IMR-90 (cell line): Measurements from ENCODE around the gene IFNE. TPM values are rescaled to one million over a fixed set of nuclear protein-coding genes. Genes with fewer than 3 reads are reported as not detected.

Experiments
- ATAC-seq: fragments of 200-7000 bp; cut with Tn5 transposase; 2 replicates; pipeline ENCODE4 v1.9.1; 2020; ENCODE audit warnings: low read depth, mild to moderate bottlenecking, moderate library complexity
- BruUV-seq: library from RNA; stranded (reverse); fragments of 400-500 nt; replicated peaks from 2 replicates; lab custom pipeline; 2021; lab: Mats Ljungman, UMichigan
- CTCF ChIA-PET: fragments of 300-600 bp; formaldehyde crosslinking; extraction: SDS; loops from one replicate; lab custom pipeline; 2021; ENCODE audit warnings: antibody characterized with exemption; lab: Yijun Ruan, JAX
- POLR2A ChIA-PET: fragments of 300-600 bp; sonication (Branson Sonifier 250); formaldehyde crosslinking; loops from one replicate; lab custom pipeline; 2022; ENCODE audit warnings: antibody characterized with exemption; ENCODE audit not compliant: unreplicated experiment; lab: Charles Lee
- DNase-seq: peaks from one replicate; pipeline ENCODE4 v3.0.0; 2013
- H2AFZ ChIP-seq: replicated peaks from 2 replicates; pipeline ENCODE3; 2013; ENCODE audit warnings: low read length, mild to moderate bottlenecking; ENCODE audit not compliant: poor library complexity
- H2AK5ac ChIP-seq: 2 replicates; pipeline ENCODE4 v1.6.1; 2013; ENCODE audit warnings: low read depth, low read length, inconsistent platforms
- H2AK9ac ChIP-seq: replicated peaks from 2 replicates; pipeline ENCODE3; 2013; ENCODE audit warnings: mild to moderate bottlenecking, low read depth, low read length, moderate library complexity; ENCODE audit not compliant: poor library complexity
- H2BK120ac ChIP-seq: 2 replicates; pipeline ENCODE4 v1.6.1; 2013; ENCODE audit warnings: low read depth, low read length, inconsistent platforms
- H2BK15ac ChIP-seq: 3 replicates; pipeline ENCODE4 v1.6.1; 2013; ENCODE audit warnings: low read depth, low read length, inconsistent platforms
- H2BK20ac ChIP-seq: 2 replicates; pipeline ENCODE4 v1.6.1; 2013; ENCODE audit warnings: low read depth, mild to moderate bottlenecking, inconsistent platforms, low read length, moderate library complexity
- H2BK5ac ChIP-seq: 2 replicates; pipeline ENCODE4 v1.6.1; 2013; ENCODE audit warnings: mild to moderate bottlenecking, low read depth, low read length, inconsistent platforms; ENCODE audit not compliant: poor library complexity, severe bottlenecking
- H3K14ac ChIP-seq: replicated peaks from 2 replicates; pipeline ENCODE4 v1.6.1; 2013; ENCODE audit warnings: low read depth, low read length, inconsistent platforms
- H3K18ac ChIP-seq: 2 replicates; pipeline ENCODE4 v1.6.1; 2013; ENCODE audit warnings: low read depth, low read length, control low read depth
- H3K23ac ChIP-seq: 2 replicates; pipeline ENCODE4 v1.6.1; 2013; ENCODE audit warnings: low read depth, low read length, inconsistent platforms
- H3K27ac ChIP-seq: 2 replicates; pipeline ENCODE4 v1.5.1; 2013; ENCODE audit warnings: mild to moderate bottlenecking, control low read depth, low read length; ENCODE audit not compliant: insufficient read depth
- H3K27me3 ChIP-seq: 2 replicates; pipeline ENCODE4 v1.6.1; 2013; ENCODE audit warnings: low read length; ENCODE audit not compliant: control insufficient read depth, insufficient read depth
- H3K36me3 ChIP-seq: 2 replicates; pipeline ENCODE4 v1.6.1; 2013; ENCODE audit warnings: low read length, mixed read lengths; ENCODE audit not compliant: control insufficient read depth, insufficient read depth
- H3K4ac ChIP-seq: 2 replicates; pipeline ENCODE4 v1.6.1; 2013; ENCODE audit warnings: low read depth, low read length, inconsistent platforms
- H3K4me1 ChIP-seq: 2 replicates; pipeline ENCODE4 v1.6.1; 2013; ENCODE audit warnings: low read length, mixed read lengths; ENCODE audit not compliant: control insufficient read depth, insufficient read depth
- H3K4me2 ChIP-seq: 2 replicates; pipeline ENCODE4 v1.6.1; 2013; ENCODE audit warnings: low read depth, mild to moderate bottlenecking, control low read depth, low read length, moderate library complexity
- H3K4me3 ChIP-seq: 2 replicates; pipeline ENCODE4 v1.5.1; 2013; ENCODE audit warnings: low read depth, mild to moderate bottlenecking, control low read depth, low read length, moderate library complexity; ENCODE audit not compliant: insufficient read depth
- H3K56ac ChIP-seq: 2 replicates; pipeline ENCODE4 v1.6.1; 2013; ENCODE audit warnings: low read length, inconsistent platforms; ENCODE audit not compliant: insufficient read depth; ENCODE audit errors: extremely low read depth
- H3K79me1 ChIP-seq, 2 experiments: 2 replicates each; pipeline ENCODE4 v1.6.1; 2013; ENCODE audit warnings: low read length in 2 of 2, inconsistent platforms in 1 of 2, low read depth in 1 of 2
- H3K9ac ChIP-seq: 2 replicates; pipeline ENCODE4 v1.6.1; 2013; ENCODE audit warnings: low read depth, low read length, control low read depth
- H3K9me1 ChIP-seq: 2 replicates; pipeline ENCODE4 v1.6.1; 2013; ENCODE audit warnings: low read length, inconsistent platforms; ENCODE audit not compliant: insufficient read depth
- H3K9me3 ChIP-seq: 2 replicates; pipeline ENCODE4 v1.6.1; 2013; ENCODE audit warnings: low read length; ENCODE audit not compliant: control insufficient read depth, insufficient read depth
- H4K20me1 ChIP-seq: 2 replicates; pipeline ENCODE4 v1.6.1; 2013; ENCODE audit warnings: low read length, inconsistent platforms; ENCODE audit not compliant: insufficient read depth
- H4K5ac ChIP-seq: 2 replicates; pipeline ENCODE4 v1.6.1; 2013; ENCODE audit warnings: mild to moderate bottlenecking, low read depth, low read length, control low read depth
- H4K8ac ChIP-seq, 2 experiments: 2 replicates each; pipeline ENCODE4 v1.6.1; 2013; ENCODE audit warnings: low read depth in 2 of 2, low read length in 2 of 2, control low read depth in 1 of 2, inconsistent platforms in 1 of 2
- H4K91ac ChIP-seq: 2 replicates; pipeline ENCODE4 v1.6.1; 2013; ENCODE audit warnings: low read depth, low read length, inconsistent platforms; ENCODE audit not compliant: insufficient read depth
- CEBPB ChIP-seq: IDR thresholded peaks from 2 replicates; pipeline ENCODE4 v1.6.1; 2012; ENCODE audit warnings: low read depth, low read length, improper control_type of control experiment
- CHD1 ChIP-seq: IDR thresholded peaks from 2 replicates; pipeline ENCODE4 v1.6.1; 2012; ENCODE audit warnings: low read depth, low read length, improper control_type of control experiment
- MAFK ChIP-seq: IDR thresholded peaks from 2 replicates; pipeline ENCODE4 v1.6.1; 2012; ENCODE audit warnings: low read depth, low read length, improper control_type of control experiment
- SMC3 ChIP-seq: fragments of 150-350 bp; IDR thresholded peaks from 2 replicates; pipeline ENCODE4 v1.6.1; 2016; ENCODE audit warnings: low read depth, mild to moderate bottlenecking, antibody characterized with exemption, low read length, moderate library complexity
- WGBS, 2 experiments: methylation state at CpG; one replicate each; pipeline versions ENCODE4 v1.1.5 to v1.1.7; 2013; ENCODE audit warnings: missing lambda C conversion rate in 2 of 2; ENCODE audit not compliant: insufficient read length in 1 of 2; ENCODE audit errors: extremely low coverage in 2 of 2; 5-methylcytosine and 5-hydroxymethylcytosine counted together
- dilution Hi-C: fragments of 300-500 bp; cut with HindIII; formaldehyde crosslinking; loops from one replicate; pipeline ENCODE4 v1.14.3; 2018; ENCODE audit warnings: low sequenced_read_pairs; ENCODE audit not compliant: unreplicated experiment
- in situ Hi-C: fragments of 300-500 bp; cut with MboI; formaldehyde crosslinking; loops from 3 replicates; pipeline ENCODE4 v1.14.3; 2019; ENCODE audit warnings: low sequenced_read_pairs, inconsistent platforms, mixed read lengths
- intact Hi-C: fragments of 100-400 bp; cut with micrococcal nuclease; formaldehyde crosslinking; loops from 2 replicates; pipeline ENCODE4 v1.10.0; 2022
- polyA plus RNA-seq, 3 experiments: library from polyadenylated mRNA; depleted of rRNA; stranded (reverse); fragments of >200 nt; gene quantifications; 2 replicates each; pipeline ENCODE4 v1.2.3, GENCODE V29; 2012; ENCODE audit warnings: low replicate concordance in 1 of 3
- total RNA-seq: library from RNA; depleted of rRNA; stranded (reverse); fragments of >200 nt; gene quantifications from 2 replicates; pipeline ENCODE4 v1.2.3, GENCODE V29; 2012

The IFNE gene
- total and polyA plus RNA-seq, 2 of the 4 experiments (the other 2 are of a cell fraction): 1.4 to 1.8 TPM

DNA sequence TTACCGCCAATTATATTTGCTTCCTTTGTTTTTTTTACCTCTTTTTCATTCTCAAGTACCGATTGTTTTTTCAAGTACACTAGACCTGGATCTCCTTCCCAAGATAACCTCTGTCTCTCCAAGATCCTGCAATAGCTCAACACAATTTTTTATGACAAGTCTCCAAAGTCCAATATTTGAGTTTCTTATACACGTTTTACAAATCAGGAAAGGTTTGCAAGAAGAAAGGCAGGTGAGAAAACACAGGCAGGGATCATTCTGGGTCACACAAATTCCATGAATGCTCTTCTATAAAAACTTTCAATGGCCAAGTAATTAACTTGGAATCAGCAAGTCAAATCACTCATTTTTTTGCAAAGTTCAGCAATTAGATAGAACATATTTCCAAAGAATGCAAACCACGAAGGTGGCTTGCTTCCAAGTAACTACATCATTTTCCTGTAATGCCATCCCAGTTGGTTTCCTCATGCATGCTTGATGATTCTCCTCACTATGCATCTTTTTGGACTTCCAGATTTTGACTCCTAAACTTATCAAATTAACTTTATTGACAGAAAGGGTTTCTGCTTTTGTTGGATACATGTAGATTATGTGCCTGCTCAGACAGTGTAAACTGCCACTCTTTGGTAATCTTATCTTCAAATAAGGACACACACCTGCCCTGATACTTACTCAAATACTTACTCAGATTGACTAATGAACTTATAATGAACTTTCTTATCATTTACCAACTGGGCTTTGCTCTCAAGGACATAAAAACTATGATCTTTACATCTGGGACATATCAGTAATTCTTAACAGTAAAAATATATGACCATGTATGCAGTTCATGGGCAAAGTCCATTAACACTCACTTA lies 24.7 kb upstream of the IFNE start:
- peak overlapping the region; percentile 80 for H2BK5ac ChIP-seq
- in situ Hi-C loops (no loop called here), dilution Hi-C loops (no loop called here), intact Hi-C loops (loop anchor here (10.0 kb wide), 1 partner anchor 48 kb away; no protein-coding TSS in a partner anchor)
- H3K4me3 ChIP-seq: no peak overlapping the region
- peak overlapping the region; percentile 42; the same call in 1 of the 2 replicates for H3K4ac ChIP-seq
- H4K20me1 ChIP-seq: no peaks in the 10 kb centered on the region
- H3K27ac ChIP-seq: 0 out of 2 replicates have a peak overlapping the region, but pooled peaks have one; percentile 12
- peak overlapping the region in 1 of 2 experiments; percentile 44; a peak in 1 of 4 replicates for H4K8ac ChIP-seq
- CTCF ChIA-PET: no interaction called here
- POLR2A ChIA-PET: no interaction called here
- no peak overlapping the region; the same call in 1 of the 2 replicates for H2BK20ac ChIP-seq
- no CpG with 5 or more reads among the region's 4 CpGs for WGBS, 2 experiments
- H3K18ac ChIP-seq: peak overlapping the region; percentile 72; the same call in 1 of the 2 replicates
- H3K9me1 ChIP-seq: peaks cover 8% of the 10 kb centered on the region
- no peak overlapping the region for H3K14ac ChIP-seq
- no peak overlapping the region for H3K23ac ChIP-seq
- H3K4me2 ChIP-seq: peak overlapping the region; percentile 61; the same call in 1 of the 2 replicates
- BruUV-seq: no TSS peak
- H3K9ac ChIP-seq: no peak overlapping the region
- H2BK15ac ChIP-seq: no peak overlapping the region
- H4K91ac ChIP-seq: no peak overlapping the region
- no peak for TF ChIP-seq CHD1
- 0 out of 2 replicates have a peak, but pooled peaks have one; percentile 39 for TF ChIP-seq MAFK
- TF ChIP-seq CEBPB: peak; percentile 90
- TF ChIP-seq SMC3: no peak
- ATAC-seq: peak; percentile 59
- peaks cover 14 to 48% of the 10 kb centered on the region in 2 experiments for H3K79me1 ChIP-seq
- peak overlapping the region; percentile 49; the same call in 1 of the 2 replicates for H2BK120ac ChIP-seq
- no peaks in the 10 kb centered on the region for H3K9me3 ChIP-seq
- H2AK9ac ChIP-seq: no peak overlapping the region
- H3K36me3 ChIP-seq: peaks cover 3% of the 10 kb centered on the region; the same call in 1 of the 2 replicates
- H3K27me3 ChIP-seq: no peaks in the 10 kb centered on the region
- no peak overlapping the region for H3K56ac ChIP-seq
- H2AFZ ChIP-seq: no peak overlapping the region
- no peak overlapping the region for H4K5ac ChIP-seq
- peaks cover 8% of the 10 kb centered on the region; the same call in 1 of the 2 replicates for H3K4me1 ChIP-seq
- peak; percentile 91 for DNase-seq
- no peak overlapping the region for H2AK5ac ChIP-seq
